Inflammatory macrophage treated with lipopolysaccharide for 4 hours (primary cell): ENCODE results near the gene OR5B2.
"Not testable (repeated sequence)": the region's sequence is repeated elsewhere in the genome, so short reads cannot be mapped to it uniquely, and the experiment has no call there.

ENCODE experiments used
- DNase-seq: peaks from one replicate; pipeline ENCODE4 v3.0.0-alpha.2; 2020

Gene OR5B2

GRCh38 chr11:58428021-58428420, at the start of gene OR5B2:
OR5B2 (minus strand) TSS chr11:58428121; CDS start chr11:58423261, 4,860 bp downstream.
- no peak for DNase-seq

- no peak for DNase-seq
These were observed 44.0 kb upstream of the OR5B2 start for GRCh38 chr11:58471892-58472291.

- DNase-seq, result no peak
These were observed 38.4 kb upstream of the OR5B2 start for GRCh38 chr11:58466293-58466692.

GRCh38 chr11:58465690-58466089, 37.8 kb upstream of the OR5B2 start:
- no peak for DNase-seq

- DNase-seq, result no peak
These were observed 23.7 kb upstream of the OR5B2 start for GRCh38 chr11:58451585-58451984.

GRCh38 chr11:58446294-58446693, 18.4 kb upstream of the OR5B2 start:
- DNase-seq, result no peak

GRCh38 chr11:58444300-58444699, 16.4 kb upstream of the OR5B2 start:
- no peak for DNase-seq

GRCh38 chr11:58442136-58442535, 14.2 kb upstream of the OR5B2 start, which contains the start of gene OR5B12:
OR5B12 (minus strand) TSS chr11:58442236; CDS start chr11:58440151, 2,085 bp downstream.
- DNase-seq, result no peak

- no peak for DNase-seq
These were observed 10.6 kb upstream of the OR5B2 start for GRCh38 chr11:58438486-58438885.

GRCh38 chr11:58434217-58434616, 6.3 kb upstream of the OR5B2 start:
- no peak for DNase-seq

GRCh38 chr11:58433638-58434203, 5.8 kb upstream of the OR5B2 start:
- DNase-seq, result no peak

- no peak for DNase-seq
These were observed 1.4 kb upstream of the OR5B2 start for GRCh38 chr11:58429273-58429672.

GRCh38 chr11:58406774-58407173, 21.1 kb downstream of the OR5B2 start, which contains the start of gene OR5B3:
OR5B3 (minus strand) TSS chr11:58406874; CDS start chr11:58403409, 3,465 bp downstream.
- DNase-seq, result no peak

GRCh38 chr11:58399622-58400021, 28.3 kb downstream of the OR5B2 start:
- not testable (repeated sequence) for DNase-seq

- DNase-seq, result no peak
These were observed 32.3 kb downstream of the OR5B2 start for GRCh38 chr11:58395581-58395980.

- DNase-seq, result no peak
These were observed 33.7 kb downstream of the OR5B2 start for GRCh38 chr11:58394195-58394594.

GRCh38 chr11:58392746-58393145, 35.2 kb downstream of the OR5B2 start:
- no peak for DNase-seq

GRCh38 chr11:58391879-58392278, 36.0 kb downstream of the OR5B2 start:
- DNase-seq, result no peak

GRCh38 chr11:58390551-58391063, 37.3 kb downstream of the OR5B2 start:
- no peak for DNase-seq
